OCI-LY3 (cell line): ENCODE results near the gene SEC16A.

ENCODE experiments used
- EZH2phosphoT487 ChIP-seq: fragments of 200-600 bp; shearing (Covaris generic); IDR thresholded peaks from 2 replicates; pipeline ENCODE4 v1.6.1; 2018; ENCODE audit warnings: antibody characterized with exemption, mixed run types, low read depth
- TF ChIP-seq, protein P1 (sequence below): fragments of 200-600, 300-600 bp; sonication (generic); IDR thresholded peaks from 2 replicates; pipeline ENCODE4 v1.5.1; 2014; ENCODE audit warnings: antibody characterized with exemption, low read length, low read depth

DNA sequence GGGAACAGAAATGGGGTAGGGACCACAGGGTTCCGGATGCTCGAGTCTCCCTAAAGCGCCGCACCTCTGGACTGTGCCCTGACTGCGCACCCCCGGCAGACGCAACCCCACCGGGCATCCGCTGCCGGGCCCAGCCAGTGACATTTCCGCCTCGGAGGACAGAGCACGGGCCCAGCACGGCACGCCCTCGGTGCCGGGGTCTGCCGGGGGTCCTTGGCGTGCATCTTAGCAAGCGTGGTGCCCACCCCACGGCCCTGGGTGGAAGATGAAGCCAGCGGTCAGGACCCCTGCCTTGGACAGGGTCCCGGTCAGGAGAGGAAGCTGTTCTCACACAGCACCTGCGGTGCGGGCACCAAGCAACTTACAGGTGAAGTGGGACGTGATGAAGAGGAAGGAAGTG, 50.2 kb downstream of the SEC16A start:
- TF ChIP-seq, protein P1, sequence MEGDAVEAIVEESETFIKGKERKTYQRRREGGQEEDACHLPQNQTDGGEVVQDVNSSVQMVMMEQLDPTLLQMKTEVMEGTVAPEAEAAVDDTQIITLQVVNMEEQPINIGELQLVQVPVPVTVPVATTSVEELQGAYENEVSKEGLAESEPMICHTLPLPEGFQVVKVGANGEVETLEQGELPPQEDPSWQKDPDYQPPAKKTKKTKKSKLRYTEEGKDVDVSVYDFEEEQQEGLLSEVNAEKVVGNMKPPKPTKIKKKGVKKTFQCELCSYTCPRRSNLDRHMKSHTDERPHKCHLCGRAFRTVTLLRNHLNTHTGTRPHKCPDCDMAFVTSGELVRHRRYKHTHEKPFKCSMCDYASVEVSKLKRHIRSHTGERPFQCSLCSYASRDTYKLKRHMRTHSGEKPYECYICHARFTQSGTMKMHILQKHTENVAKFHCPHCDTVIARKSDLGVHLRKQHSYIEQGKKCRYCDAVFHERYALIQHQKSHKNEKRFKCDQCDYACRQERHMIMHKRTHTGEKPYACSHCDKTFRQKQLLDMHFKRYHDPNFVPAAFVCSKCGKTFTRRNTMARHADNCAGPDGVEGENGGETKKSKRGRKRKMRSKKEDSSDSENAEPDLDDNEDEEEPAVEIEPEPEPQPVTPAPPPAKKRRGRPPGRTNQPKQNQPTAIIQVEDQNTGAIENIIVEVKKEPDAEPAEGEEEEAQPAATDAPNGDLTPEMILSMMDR = no peak
- no peak for TF ChIP-seq EZH2phosphoT487
